A549 treated with ZK216348 at 1 μM for 4 hours (cell line): ENCODE measurements around the gene TYW3. TPM values are rescaled to one million over a fixed set of nuclear protein-coding genes. Genes with fewer than 3 reads are reported as not detected.

Source experiments
- total RNA-seq: library from RNA; stranded (reverse); fragments of 200-300 nt; extraction: Qiagen RNA extraction; gene quantifications from 5 replicates; pipeline ENCODE4 v1.2.3, GENCODE V29; 2022; ENCODE audit warnings: low read depth

The TYW3 gene, protein sequence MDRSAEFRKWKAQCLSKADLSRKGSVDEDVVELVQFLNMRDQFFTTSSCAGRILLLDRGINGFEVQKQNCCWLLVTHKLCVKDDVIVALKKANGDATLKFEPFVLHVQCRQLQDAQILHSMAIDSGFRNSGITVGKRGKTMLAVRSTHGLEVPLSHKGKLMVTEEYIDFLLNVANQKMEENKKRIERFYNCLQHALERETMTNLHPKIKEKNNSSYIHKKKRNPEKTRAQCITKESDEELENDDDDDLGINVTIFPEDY
- 15.4 to 20.5 TPM (median 18.2 TPM) in 5 replicates for total RNA-seq

DNA sequence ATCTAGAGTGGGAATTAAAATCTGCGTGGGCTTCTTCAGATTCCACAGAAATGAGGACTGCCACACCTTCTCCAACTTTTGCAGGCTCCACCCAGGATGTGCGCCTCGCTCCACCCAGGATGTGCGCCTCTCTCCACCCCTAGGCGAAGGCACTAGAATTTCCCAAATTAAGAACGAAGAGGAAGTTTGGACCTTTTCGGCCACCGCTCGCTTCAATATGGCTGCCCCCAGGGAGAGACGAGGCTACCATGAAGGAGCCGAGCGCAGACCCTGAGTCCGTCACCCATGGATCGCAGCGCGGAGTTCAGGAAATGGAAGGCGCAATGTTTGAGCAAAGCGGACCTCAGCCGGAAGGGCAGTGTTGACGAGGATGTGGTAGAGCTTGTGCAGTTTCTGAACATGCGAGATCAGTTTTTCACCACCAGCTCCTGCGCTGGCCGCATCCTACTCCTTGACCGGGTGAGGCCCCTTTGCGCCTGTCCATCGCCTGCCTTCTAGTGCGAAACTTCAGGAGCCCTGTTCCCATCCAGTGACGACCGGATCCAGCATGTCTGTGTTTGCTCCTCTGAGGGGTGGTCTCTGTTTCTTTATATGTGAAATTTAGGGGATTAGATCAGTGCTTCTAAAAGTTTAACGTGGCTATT lies at the start of gene TYW3, which contains the start of gene CRYZ:
TSS of gene TYW3 (plus strand) at position 193 of the 644 bp plus-strand sequence. CDS start at position 286, 93 bp downstream.
TSS of gene CRYZ (minus strand) at position 91 of the 644 bp plus-strand sequence. CDS start 8,229 bp downstream, outside the sequence.

Other genes starting within 250 kb of the TYW3 start
- gene LRRC53, start 220.5 kb upstream of the TYW3 start, total RNA-seq, result not detected in 5 replicates
- gene ERICH3, start 59.4 kb upstream of the TYW3 start, total RNA-seq, result not detected in 5 replicates
- gene CRYZ, start 102 bp upstream of the TYW3 start, total RNA-seq, result 64.0 to 80.6 TPM (median 65.2 TPM) in 5 replicates